ENCODE data around the gene KLHL36.
"Not testable (repeated sequence)": the region's sequence is repeated elsewhere in the genome, so short reads cannot be mapped to it uniquely, and the experiment has no call there.

Gene KLHL36

DNA sequence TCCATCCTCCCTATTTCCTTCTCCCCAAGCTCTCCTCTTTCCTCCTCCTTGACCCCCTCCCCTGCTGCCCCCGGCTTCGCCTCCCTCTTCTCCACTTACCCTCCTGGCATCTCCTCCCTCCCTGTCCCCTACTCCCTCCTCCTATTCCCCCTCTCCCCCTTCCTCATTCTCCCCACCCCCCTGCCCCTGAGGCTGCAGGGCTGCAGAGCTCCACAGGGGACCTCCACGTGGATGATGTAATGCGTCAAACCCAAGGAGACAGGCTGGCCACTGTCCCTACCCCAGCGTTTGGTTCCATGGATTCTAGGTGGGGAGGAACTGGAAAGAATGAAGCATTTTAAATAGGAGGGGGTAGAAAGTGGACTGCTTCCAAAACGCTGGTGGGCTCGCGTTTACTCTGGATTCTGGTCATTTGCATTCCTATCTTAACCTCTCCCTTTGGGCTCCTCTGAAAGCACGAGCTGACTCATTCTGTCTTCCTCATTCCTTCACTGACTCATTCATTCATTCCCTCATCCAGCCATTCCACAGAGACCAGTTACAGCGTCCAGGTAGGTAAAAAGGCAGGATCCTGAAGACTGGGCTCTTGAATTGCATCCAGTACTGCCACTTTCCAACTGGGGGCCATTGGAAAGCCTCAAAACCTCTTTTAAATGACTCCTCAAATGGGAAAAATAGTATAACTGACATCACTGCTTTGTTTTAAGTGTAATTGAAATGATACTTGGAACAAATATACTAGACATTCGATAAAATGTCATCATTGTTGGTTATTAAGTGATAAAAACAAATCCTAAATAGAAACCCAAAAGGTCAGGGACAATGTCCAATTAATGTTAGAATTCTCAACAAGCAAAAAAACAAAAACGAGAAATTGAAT lies 29.5 kb upstream of the KLHL36 start:
- H3K4me1 ChIP-seq: peaks cover 2% of the 10 kb centered on the region; the same call in 1 of the 2 replicates
- H3K4me3 ChIP-seq (ENCODE audit: low read depth, low read length): no peak overlapping the region
- H3K9me3 ChIP-seq: no peaks in the 10 kb centered on the region
- TF ChIP-seq, protein P1, sequence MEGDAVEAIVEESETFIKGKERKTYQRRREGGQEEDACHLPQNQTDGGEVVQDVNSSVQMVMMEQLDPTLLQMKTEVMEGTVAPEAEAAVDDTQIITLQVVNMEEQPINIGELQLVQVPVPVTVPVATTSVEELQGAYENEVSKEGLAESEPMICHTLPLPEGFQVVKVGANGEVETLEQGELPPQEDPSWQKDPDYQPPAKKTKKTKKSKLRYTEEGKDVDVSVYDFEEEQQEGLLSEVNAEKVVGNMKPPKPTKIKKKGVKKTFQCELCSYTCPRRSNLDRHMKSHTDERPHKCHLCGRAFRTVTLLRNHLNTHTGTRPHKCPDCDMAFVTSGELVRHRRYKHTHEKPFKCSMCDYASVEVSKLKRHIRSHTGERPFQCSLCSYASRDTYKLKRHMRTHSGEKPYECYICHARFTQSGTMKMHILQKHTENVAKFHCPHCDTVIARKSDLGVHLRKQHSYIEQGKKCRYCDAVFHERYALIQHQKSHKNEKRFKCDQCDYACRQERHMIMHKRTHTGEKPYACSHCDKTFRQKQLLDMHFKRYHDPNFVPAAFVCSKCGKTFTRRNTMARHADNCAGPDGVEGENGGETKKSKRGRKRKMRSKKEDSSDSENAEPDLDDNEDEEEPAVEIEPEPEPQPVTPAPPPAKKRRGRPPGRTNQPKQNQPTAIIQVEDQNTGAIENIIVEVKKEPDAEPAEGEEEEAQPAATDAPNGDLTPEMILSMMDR (IDR thresholded peaks at IDR 0.05; ENCODE audit: low read depth, low read length): no peak
- DNase-seq: peak; percentile 37
- H3K27me3 ChIP-seq: peaks cover 14% of the 10 kb centered on the region
- H3K36me3 ChIP-seq: no peaks in the 10 kb centered on the region

DNA sequence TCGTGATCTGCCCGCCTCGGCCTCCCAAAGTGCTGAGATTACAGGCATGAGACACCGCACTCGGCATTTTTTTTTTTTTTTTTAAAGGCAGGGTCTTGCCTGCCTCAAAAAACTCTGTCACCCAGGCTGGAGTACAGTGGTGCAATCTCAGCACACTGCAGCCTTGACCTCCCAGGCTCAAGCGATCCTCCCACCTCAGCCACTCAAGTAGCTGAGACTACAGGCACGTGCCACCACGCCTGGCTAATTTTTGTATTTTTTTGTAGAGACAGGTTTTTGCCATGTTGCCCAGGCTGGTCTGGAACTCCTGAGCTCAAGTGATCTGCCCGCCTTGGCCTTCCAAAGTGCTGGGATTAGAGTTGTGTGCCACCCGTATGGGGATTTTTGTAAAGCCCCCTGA lies 27.4 kb upstream of the KLHL36 start:
- H3K36me3 ChIP-seq; H3K4me1 ChIP-seq; H3K9me3 ChIP-seq; DNase-seq; H3K4me3 ChIP-seq (ENCODE audit: low read depth, low read length): not testable (repeated sequence)
- peaks cover 14% of the 10 kb centered on the region for H3K27me3 ChIP-seq

DNA sequence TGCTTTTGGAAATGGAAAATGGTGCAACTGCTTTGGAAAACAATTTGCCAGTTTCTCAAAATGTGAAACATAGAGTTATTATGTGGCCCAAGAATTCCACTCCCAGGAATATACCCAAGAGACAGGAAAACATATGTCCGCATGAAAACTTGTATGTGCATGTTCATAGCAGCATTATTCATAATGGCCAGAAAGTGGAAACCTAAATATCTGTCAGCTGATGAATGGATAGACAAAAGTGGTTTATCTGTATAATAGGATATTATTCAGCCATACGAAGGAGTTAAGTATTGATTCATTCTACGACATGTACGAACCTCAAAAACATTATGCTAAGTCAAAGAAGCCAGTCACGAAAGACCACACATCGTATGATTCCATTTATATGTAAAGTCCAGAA lies 22.8 kb upstream of the KLHL36 start:
- Histone ChIP-seq H3K27me3 (no peaks in the 10 kb centered on the region), H3K36me3 (no peaks in the 10 kb centered on the region), H3K4me3 (ENCODE audit: low read depth, low read length) (no peak overlapping the region), H3K9me3 (no peaks in the 10 kb centered on the region), H3K4me1 (no peaks in the 10 kb centered on the region)
- TF ChIP-seq, protein P1 (IDR thresholded peaks at IDR 0.05; ENCODE audit: low read depth, low read length): no peak
- no peak for DNase-seq

DNA sequence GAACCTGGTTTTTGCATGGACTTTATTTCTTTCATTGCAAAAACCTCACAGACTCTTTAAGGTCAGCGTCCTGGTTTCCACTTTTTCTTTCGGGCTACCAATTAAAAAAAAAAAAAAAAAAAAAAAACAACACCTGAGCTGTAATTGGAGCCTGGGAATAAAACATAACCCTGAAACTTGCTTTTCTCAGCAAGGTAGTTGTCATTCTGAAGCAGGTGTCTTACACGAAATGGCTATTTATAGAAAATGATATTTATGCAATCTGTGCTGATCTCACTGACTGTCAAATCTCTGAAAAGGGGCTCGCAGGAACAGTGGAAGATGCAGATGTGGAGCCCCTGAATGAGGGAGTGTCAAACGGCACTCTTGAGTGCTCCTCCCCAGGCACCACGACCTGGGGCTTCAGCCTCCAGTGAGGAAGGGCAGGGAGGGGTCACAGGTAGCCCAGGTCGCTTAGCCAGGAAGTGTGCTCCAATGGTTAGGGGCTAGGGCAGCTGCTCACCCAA lies 20.0 kb upstream of the KLHL36 start:
- Histone ChIP-seq H3K4me3 (ENCODE audit: low read depth, low read length) (no peak overlapping the region), H3K9me3 (no peaks in the 10 kb centered on the region), H3K4me1 (peaks cover 3% of the 10 kb centered on the region; the same call in 1 of the 2 replicates), H3K36me3 (no peaks in the 10 kb centered on the region), H3K27me3 (no peaks in the 10 kb centered on the region)
- DNase-seq: no peak
- TF ChIP-seq, protein P1 (IDR thresholded peaks at IDR 0.05; ENCODE audit: low read depth, low read length): no peak

- TF ChIP-seq, protein P1 (IDR thresholded peaks at IDR 0.05; ENCODE audit: low read depth, low read length): no peak
- H3K27me3 ChIP-seq: no peaks in the 10 kb centered on the region
- DNase-seq: no peak
- no peaks in the 10 kb centered on the region for H3K36me3 ChIP-seq
- peaks cover 3% of the 10 kb centered on the region; the same call in 1 of the 2 replicates for H3K4me1 ChIP-seq
- H3K9me3 ChIP-seq: no peaks in the 10 kb centered on the region
- no peak overlapping the region for H3K4me3 ChIP-seq (ENCODE audit: low read depth, low read length)
Measured at GRCh38 chr16:84629580-84629979, 18.7 kb upstream of the KLHL36 start.

GRCh38 chr16:84630009-84630408 lies 18.3 kb upstream of the KLHL36 start:
- Histone ChIP-seq H3K9me3 (no peaks in the 10 kb centered on the region), H3K27me3 (no peaks in the 10 kb centered on the region), H3K4me3 (ENCODE audit: low read depth, low read length) (no peak overlapping the region), H3K36me3 (no peaks in the 10 kb centered on the region), H3K4me1 (peaks cover 3% of the 10 kb centered on the region; the same call in 1 of the 2 replicates)
- TF ChIP-seq, protein P1 (IDR thresholded peaks at IDR 0.05; ENCODE audit: low read depth, low read length): no peak
- DNase-seq: no peak
